OCI-LY1 (cell line): ENCODE results near the gene RNF175.

Experiments used
- H2AFZ ChIP-seq: fragments of 200-600 bp; sonication (generic), shearing (Covaris generic); 2 replicates; pipeline ENCODE4 v1.6.0; 2014; ENCODE audit warnings: antibody characterized with exemption, mild to moderate bottlenecking, low read length
- H3F3A ChIP-seq: fragments of 200-600 bp; sonication (generic), shearing (Covaris generic); 2 replicates; pipeline ENCODE4 v1.6.0; 2014; ENCODE audit warnings: mild to moderate bottlenecking, antibody characterized with exemption, low read length, moderate library complexity; ENCODE audit not compliant: insufficient read depth
- H3K27ac ChIP-seq: fragments of 200-600 bp; sonication (generic); 2 replicates; pipeline ENCODE4 v1.5.1; 2014; ENCODE audit warnings: low read length, mixed run types, mild to moderate bottlenecking, low read depth; ENCODE audit not compliant: poor library complexity, severe bottlenecking
- H3K27me3 ChIP-seq: fragments of 200-600 bp; sonication (generic); 2 replicates; pipeline ENCODE4 v1.6.0; 2014; ENCODE audit warnings: antibody characterized with exemption, mild to moderate bottlenecking, low read length, moderate library complexity; ENCODE audit not compliant: insufficient read depth
- H3K36me3 ChIP-seq: fragments of 200-600 bp; sonication (generic); 2 replicates; pipeline ENCODE4 v1.6.1; 2014; ENCODE audit warnings: mild to moderate bottlenecking, antibody characterized with exemption, low read length, moderate library complexity, mixed read lengths; ENCODE audit not compliant: insufficient read depth
- H3K4me1 ChIP-seq: fragments of 200-600 bp; sonication (generic); 2 replicates; pipeline ENCODE4 v1.5.1; 2014; ENCODE audit warnings: mild to moderate bottlenecking, low read length, moderate library complexity; ENCODE audit not compliant: insufficient read depth, severe bottlenecking
- H3K4me2 ChIP-seq: fragments of 200-600 bp; sonication (generic), shearing (Covaris generic); 2 replicates; pipeline ENCODE4 v1.6.1; 2014; ENCODE audit warnings: low read length
- H3K4me3 ChIP-seq: fragments of 200-600 bp; sonication (generic); 2 replicates; pipeline ENCODE4 v1.5.1; 2014; ENCODE audit warnings: low read length, low read depth, mild to moderate bottlenecking, mixed read lengths; ENCODE audit not compliant: poor library complexity, severe bottlenecking
- H3K79me2 ChIP-seq: fragments of 200-600 bp; shearing (Covaris generic); 2 replicates; pipeline ENCODE4 v1.6.1; 2016; ENCODE audit warnings: mixed run types, low read length, mixed read lengths; ENCODE audit not compliant: insufficient read depth
- H3K9ac ChIP-seq: fragments of 200-600 bp; sonication (generic), shearing (Covaris generic); 2 replicates; pipeline ENCODE4 v1.6.1; 2014; ENCODE audit warnings: mild to moderate bottlenecking, low read length, mixed read lengths
- H3K9me2 ChIP-seq: fragments of 200-600 bp; sonication (generic), shearing (Covaris generic); 2 replicates; pipeline ENCODE4 v1.6.1; 2014; ENCODE audit warnings: low read depth, mild to moderate bottlenecking, low read length, mixed read lengths
- H3K9me3 ChIP-seq: fragments of 200-600 bp; shearing (Covaris generic); 2 replicates; pipeline ENCODE4 v1.6.1; 2014; ENCODE audit warnings: low read length, mixed read lengths
- H4K20me1 ChIP-seq: fragments of 200-600 bp; sonication (generic), shearing (Covaris generic); 2 replicates; pipeline ENCODE4 v1.6.0; 2016; ENCODE audit warnings: mild to moderate bottlenecking, low read length; ENCODE audit not compliant: insufficient read depth
- EZH2 ChIP-seq: fragments of 200-600 bp; sonication (generic), shearing (Covaris generic); IDR thresholded peaks from 2 replicates; pipeline ENCODE4 v1.8.0; 2017; ENCODE audit warnings: borderline replicate concordance, mixed run types, mild to moderate bottlenecking, antibody characterized with exemption, low read length, moderate library complexity, mixed read lengths
- TF ChIP-seq, protein P1 (sequence below): fragments of 200-600 bp; sonication (generic), shearing (Covaris generic); IDR thresholded peaks from 2 replicates; pipeline ENCODE4 v1.5.1; 2017; ENCODE audit warnings: mild to moderate bottlenecking, antibody characterized with exemption, low read length, moderate library complexity, mixed read lengths

The RNF175 gene

DNA sequence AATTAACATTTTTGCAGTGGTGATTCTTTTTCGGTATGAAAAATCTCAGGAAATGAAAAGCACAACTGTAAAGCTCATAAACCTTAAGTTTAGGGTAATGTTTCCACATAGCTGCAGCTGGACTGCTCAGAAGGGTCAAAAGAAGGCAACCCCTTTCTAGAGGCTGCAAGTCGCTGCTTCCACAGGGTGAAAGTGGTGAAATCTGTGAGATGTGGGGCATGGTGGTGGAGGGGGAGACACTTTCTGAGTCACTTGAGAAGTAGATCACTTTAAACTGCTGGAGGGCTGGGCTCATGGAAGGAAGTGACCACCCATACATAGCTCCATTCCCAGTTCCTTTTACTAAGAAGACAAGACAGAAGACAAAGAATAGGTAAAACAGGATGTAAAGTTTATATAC, 20.4 kb upstream of the RNF175 start:
- H2AFZ ChIP-seq: no peak overlapping the region
- TF ChIP-seq EZH2: no peak
- TF ChIP-seq, protein P1, sequence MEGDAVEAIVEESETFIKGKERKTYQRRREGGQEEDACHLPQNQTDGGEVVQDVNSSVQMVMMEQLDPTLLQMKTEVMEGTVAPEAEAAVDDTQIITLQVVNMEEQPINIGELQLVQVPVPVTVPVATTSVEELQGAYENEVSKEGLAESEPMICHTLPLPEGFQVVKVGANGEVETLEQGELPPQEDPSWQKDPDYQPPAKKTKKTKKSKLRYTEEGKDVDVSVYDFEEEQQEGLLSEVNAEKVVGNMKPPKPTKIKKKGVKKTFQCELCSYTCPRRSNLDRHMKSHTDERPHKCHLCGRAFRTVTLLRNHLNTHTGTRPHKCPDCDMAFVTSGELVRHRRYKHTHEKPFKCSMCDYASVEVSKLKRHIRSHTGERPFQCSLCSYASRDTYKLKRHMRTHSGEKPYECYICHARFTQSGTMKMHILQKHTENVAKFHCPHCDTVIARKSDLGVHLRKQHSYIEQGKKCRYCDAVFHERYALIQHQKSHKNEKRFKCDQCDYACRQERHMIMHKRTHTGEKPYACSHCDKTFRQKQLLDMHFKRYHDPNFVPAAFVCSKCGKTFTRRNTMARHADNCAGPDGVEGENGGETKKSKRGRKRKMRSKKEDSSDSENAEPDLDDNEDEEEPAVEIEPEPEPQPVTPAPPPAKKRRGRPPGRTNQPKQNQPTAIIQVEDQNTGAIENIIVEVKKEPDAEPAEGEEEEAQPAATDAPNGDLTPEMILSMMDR: no peak

DNA sequence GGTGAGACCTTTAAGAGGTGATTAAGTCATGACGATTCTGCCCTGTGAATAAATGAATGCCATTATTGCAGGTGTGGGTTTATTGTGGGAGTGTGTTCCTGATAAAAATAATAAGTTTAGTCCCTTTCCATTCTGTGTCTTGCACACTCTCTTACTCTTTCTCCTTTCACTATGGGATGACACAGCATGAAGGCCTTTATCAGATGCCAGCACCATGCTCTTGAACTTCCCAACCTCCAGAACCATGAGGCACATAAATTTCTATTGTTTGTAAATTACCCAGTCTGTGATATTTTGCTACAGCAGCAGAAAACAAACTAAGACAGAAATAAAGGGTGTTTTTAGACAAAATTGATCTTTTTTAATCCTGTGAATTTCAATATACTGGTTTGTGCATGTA, 18.6 kb upstream of the RNF175 start:
- Histone ChIP-seq H2AFZ (no peak overlapping the region), H3K27me3 (no peaks in the 10 kb centered on the region), H4K20me1 (no peaks in the 10 kb centered on the region), H3K9me3 (no peaks in the 10 kb centered on the region), H3K4me3 (no peak overlapping the region), H3K36me3 (no peaks in the 10 kb centered on the region), H3K9ac (no peak overlapping the region), H3K4me2 (no peak overlapping the region), H3K27ac (no peak overlapping the region), H3K9me2 (no peaks in the 10 kb centered on the region), H3K79me2 (no peaks in the 10 kb centered on the region), H3F3A (no peaks in the 10 kb centered on the region), H3K4me1 (no peaks in the 10 kb centered on the region)
- TF ChIP-seq, protein P1: no peak
- TF ChIP-seq EZH2: no peak

More for the DNA sequence above, 20.4 kb upstream of the RNF175 start:
- Histone ChIP-seq H3K9me2 (no peaks in the 10 kb centered on the region), H3K36me3 (no peaks in the 10 kb centered on the region), H3K4me3 (no peak overlapping the region), H3K4me1 (no peaks in the 10 kb centered on the region), H3K9ac (no peak overlapping the region), H3K27ac (no peak overlapping the region), H3K4me2 (no peak overlapping the region), H4K20me1 (no peaks in the 10 kb centered on the region), H3K9me3 (no peaks in the 10 kb centered on the region), H3K79me2 (no peaks in the 10 kb centered on the region), H3K27me3 (no peaks in the 10 kb centered on the region), H3F3A (no peaks in the 10 kb centered on the region)

DNA sequence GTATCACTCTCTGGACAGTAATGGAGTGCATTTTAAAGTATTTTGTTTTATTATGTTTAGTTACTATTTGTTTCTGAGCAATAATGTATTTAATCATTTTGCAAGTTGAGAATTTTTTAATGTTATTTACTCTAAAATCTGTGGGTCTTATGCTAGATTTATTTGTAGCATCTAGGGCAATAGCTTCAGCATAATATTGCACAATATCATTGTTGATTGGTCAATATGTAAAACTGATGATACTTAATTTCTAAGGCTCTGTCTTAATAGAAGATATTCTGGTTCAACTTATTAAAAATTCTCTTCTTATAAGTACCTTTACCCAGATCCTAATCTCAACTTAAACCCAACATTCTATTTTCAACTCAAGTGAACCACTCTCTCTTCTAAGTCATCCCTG, 17.6 kb upstream of the RNF175 start:
- Histone ChIP-seq H3K79me2 (no peaks in the 10 kb centered on the region), H3K9ac (no peak overlapping the region), H3K4me3 (no peak overlapping the region), H3K36me3 (no peaks in the 10 kb centered on the region), H3K27ac (no peak overlapping the region), H3K9me3 (no peaks in the 10 kb centered on the region), H4K20me1 (no peaks in the 10 kb centered on the region), H3K9me2 (no peaks in the 10 kb centered on the region), H2AFZ (no peak overlapping the region), H3K4me1 (no peaks in the 10 kb centered on the region), H3F3A (no peaks in the 10 kb centered on the region), H3K27me3 (no peaks in the 10 kb centered on the region), H3K4me2 (no peak overlapping the region)
- no peak for TF ChIP-seq EZH2
- TF ChIP-seq, protein P1: no peak
